HL-60/S4 (cell line): Measurements from ENCODE around the gene LAPTM5.
"Not testable (repeated sequence)": the region's sequence is repeated elsewhere in the genome, so short reads cannot be mapped to it uniquely, and the experiment has no call there.

Experiments
- in situ Hi-C: fragments of 300-500 bp; cut with MboI; formaldehyde crosslinking; loops from 2 replicates; pipeline ENCODE4 v1.14.3; 2022; ENCODE audit warnings: low sequenced_read_pairs

The LAPTM5 gene, protein sequence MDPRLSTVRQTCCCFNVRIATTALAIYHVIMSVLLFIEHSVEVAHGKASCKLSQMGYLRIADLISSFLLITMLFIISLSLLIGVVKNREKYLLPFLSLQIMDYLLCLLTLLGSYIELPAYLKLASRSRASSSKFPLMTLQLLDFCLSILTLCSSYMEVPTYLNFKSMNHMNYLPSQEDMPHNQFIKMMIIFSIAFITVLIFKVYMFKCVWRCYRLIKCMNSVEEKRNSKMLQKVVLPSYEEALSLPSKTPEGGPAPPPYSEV

DNA sequence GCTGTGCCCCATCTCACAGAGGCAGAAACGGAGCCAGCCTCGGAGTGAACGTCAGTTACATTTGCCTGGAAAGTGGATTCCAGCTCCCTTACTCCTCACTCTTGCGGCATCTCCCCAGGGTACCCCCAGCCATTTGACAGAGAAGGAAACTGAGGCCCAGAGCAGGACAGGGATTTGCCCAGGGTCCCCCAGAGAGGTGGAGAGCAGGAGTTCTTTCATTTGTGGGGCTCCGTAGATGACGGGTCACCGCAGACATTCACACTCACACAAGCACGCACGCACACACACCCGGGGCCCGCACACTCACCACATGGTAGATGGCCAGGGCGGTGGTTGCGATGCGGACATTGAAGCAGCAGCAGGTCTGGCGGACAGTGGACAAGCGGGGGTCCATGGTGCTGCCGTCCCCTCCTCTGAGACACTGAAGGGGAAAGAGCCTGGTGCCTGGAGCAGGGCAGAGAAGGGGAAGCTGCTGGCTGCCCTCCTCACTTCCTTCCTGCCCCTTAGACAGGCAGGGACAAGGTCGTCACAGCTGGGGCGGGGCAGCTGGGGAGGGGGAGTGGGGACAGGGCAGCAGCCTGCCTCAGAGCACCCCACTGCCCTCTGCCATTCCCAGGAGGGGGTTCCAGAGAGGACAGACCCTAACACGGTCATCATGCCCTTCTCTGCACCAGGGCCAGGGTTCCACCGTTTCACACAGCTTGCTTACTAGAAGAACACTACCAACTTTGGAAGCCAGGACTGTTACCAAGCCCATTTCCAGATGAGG is at the start of gene LAPTM5:
Gene LAPTM5 (minus strand): TSS at position 423 of the 769 bp plus-strand sequence. CDS start 29 bp downstream, at position 394.
- in situ Hi-C loops, result no loop called here

DNA sequence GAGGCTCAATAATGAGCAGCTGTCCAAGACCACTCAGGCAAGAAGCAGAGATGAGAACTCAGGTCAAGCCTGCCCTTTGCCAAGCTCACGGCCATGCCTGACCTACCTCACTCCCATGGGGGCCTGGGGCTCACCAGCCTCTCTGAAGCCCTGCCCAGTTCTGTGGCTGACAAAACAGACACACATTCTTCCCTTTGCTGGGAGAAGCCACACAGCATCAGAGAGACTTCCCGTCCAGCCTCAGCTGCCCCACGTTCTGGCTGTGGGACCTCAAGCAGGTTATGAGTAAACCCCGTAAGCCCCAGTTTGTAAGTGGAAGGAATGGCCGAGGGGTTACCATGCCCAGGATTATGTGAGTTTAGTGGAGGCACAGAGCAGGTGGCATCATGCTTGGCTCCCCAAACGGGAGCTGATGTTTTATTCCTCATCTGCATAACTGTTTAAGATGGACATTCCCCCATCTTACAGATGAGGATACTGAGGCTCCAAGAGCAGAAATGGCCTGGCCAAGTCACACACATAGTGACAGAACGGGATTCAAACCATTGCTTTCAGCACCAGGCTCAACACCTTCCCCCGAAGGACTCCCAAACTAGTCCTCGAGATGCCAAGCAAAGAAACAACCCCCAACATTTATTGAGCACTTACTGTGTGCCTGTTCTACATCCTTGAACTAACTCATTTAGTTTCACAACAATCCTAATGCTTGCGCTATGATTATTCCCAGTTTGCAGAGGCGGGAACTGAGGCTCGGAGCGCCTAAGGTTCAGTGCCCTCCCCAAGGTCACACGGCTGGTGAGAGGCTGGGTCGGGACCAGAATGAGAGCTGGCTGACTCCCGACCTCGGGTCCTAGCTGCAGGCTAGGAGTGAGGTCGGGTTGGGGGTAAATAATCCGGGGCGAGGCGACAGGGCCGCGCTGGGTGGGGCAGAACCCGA is 49.1 kb upstream of the LAPTM5 start:
- in situ Hi-C loops, result no loop called here

DNA sequence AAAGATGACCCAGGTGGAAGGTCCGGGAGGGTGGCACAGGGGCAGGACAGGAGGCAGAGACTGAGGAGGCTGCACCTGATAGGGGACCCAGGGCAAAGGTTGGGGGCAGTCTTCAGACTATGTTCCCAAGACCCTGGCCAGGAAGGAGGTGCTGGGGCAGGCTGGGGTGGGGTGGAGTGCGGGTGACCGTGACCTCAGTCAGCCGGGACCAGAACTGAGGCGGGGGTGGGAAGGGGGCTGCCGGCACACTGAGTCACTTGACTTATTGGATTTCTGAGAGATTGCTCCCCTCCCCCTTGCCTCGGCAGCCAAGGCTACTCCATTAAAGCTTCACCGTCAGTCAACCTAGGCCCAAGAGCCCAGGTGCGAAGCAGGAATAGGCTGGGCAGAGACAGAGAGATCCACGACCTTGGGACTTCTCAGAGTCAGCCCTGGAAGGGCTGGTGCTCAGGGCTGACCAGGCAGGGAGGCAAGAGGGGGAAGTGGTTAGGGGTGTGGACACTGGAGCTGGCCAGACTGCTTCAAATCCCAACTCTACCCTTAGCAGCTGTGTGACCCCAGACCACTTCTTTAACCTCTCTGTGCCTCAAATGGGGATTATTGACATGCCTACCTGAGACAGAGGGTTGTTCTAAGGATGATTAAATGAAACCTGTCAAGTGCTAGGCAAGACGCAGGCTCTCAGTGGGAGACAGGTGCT is 47.9 kb upstream of the LAPTM5 start:
- in situ Hi-C loops, result no loop called here

DNA sequence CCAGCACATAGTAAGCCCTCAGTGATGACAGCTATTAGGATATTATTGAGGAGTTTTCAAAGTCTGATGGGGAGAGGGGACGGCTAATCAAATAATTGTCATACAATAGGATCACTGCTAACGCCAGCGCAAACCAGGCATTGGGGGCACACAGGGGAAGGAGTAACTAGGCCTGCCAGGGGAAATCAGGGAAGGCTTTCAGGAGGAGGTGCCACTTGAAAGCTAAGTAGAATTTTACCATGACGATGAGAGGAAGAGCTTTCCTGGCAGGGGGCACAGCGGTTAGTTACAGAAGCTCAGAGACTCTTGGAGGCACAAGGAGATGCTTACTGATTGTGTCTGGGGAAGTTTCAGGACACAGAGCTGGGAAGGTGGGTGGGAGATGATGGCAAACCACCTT is 47.2 kb upstream of the LAPTM5 start:
- in situ Hi-C loops, result loop anchor here (5.0 kb wide), 1 partner anchor 107 kb away; no protein-coding TSS in a partner anchor

DNA sequence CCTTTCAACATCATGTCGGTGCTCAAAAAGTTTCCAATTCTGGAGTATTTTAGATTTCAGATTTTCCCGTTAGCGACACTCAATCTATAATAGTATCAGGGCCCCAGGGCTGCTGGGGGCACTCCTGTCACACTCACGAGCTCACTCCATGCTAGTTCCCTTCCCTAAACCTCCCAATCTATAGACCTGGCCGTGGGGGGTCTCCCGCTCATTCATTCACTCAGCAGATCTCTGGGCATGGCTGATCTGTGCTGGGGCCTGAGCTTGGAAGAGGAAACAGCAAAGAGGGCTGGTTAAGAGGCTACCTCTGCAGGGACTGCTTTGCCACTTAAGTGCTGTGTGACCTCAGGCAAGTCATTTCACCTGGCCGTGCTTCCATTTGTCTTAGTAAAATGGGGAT is 46.8 kb upstream of the LAPTM5 start:
- in situ Hi-C loops, result loop anchor here (5.0 kb wide), 1 partner anchor 108 kb away; no protein-coding TSS in a partner anchor

- in situ Hi-C loops, result loop anchor here (5.0 kb wide), 1 partner anchor 109 kb away; no protein-coding TSS in a partner anchor
Observed at GRCh38 chr1:30803562-30803961, 46.0 kb upstream of the LAPTM5 start.

- in situ Hi-C loops, result loop anchor here (5.0 kb wide), 1 partner anchor 111 kb away; no protein-coding TSS in a partner anchor
Observed at GRCh38 chr1:30801771-30802198, 44.2 kb upstream of the LAPTM5 start.

DNA sequence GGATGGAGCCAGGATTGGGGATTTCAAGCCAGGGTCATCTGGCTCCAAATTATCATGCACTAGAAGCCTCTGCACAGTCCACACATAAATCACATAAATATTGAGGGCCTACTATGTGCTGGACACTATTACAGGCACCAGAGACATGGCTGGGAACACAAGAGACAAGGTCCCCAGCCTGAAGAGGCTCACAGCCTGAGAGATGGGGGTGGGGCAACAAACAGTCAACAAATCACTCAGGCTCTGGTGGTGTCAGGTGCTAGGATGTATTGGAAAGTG is 41.6 kb upstream of the LAPTM5 start:
- in situ Hi-C loops, result no loop called here

DNA sequence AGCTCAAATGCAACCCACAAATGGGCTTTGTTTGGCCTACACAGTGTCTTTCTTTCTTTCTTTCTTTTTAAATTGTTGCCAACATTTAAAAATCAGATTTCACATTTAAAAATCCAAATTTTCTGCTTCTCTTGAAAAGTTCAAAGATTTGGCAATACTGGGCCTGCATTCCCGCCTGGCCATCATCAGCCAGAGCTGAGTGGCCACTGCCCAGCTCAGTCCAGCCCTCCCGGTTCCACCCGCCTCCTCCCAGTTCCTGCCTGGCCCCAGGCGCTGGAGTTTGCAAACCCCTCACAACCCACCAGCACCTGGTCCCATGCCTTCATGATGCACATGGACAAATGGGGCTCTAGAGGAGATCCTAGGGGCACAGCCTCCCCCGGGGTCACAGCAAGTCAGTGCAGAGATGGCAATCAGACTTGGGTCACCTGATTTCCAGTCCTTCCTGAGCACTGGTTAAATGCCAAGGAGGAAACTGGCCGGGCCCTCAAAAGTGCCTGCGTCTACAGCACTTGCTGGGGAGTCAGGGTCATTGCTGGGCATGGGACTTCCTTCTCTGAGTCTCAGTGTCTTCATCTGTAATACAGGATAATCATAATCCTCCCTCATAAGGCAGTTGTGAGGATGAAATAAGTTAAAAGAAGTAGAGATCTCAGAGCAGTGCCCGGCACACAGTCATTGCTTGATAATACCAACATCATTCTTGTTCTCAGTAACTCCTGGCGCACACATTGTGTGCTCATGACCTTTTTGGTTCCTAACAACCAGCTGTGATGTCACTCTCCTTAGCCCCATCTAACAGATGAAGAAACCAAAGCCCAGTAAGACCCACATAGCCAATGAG is 41.0 kb upstream of the LAPTM5 start:
- in situ Hi-C loops, result no loop called here

GRCh38 chr1:30795026-30795425 is 37.5 kb upstream of the LAPTM5 start:
- in situ Hi-C loops, result no loop called here

DNA sequence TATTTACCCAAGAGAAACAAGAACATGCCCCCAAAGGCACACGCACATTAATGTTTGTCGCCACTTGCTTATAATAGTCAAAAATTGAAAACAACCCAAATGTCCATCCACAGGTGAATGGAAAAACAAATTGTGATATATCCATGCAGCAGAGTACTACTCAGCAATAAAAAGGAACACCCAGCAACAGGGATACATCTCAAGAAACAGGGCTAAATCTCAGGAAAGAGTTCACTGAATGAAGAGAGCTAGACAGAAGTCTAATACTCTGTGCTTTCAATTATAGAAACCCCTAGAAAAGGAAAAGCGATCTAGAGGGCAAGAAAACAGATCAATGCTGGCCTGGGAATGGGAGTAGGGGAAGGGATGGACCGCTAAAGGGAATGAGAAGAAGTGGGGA is 36.7 kb upstream of the LAPTM5 start:
- in situ Hi-C loops, result no loop called here

DNA sequence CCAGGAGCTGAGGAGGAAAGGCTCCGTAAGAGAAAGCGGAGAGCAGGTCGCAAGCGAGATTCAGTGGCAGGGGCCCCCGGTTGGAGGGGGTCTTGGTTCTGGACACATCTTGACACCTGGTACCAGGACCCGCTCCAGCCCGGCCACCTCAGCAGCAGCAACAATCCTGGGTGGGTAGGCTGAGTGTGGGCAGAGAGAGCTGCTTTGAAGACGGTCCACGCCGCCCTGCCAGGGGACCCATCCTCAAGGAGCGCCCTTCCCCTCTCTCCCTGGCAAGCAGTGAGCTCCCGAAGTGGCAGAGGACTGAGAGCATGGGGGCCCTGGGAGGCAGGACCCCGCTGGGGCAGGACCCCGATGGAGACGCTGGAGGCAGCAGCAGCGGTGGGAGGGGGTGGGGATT is 35.6 kb upstream of the LAPTM5 start:
- in situ Hi-C loops, result no loop called here

GRCh38 chr1:30791868-30792267 is 34.3 kb upstream of the LAPTM5 start:
- in situ Hi-C loops, result no loop called here

GRCh38 chr1:30790850-30791778 is 33.5 kb upstream of the LAPTM5 start:
- in situ Hi-C loops, result no loop called here

- in situ Hi-C loops, result not testable (repeated sequence)
Observed at GRCh38 chr1:30790256-30790525, 32.6 kb upstream of the LAPTM5 start.

- in situ Hi-C loops, result no loop called here
Observed at GRCh38 chr1:30789388-30790255, 32.0 kb upstream of the LAPTM5 start.

- in situ Hi-C loops, result no loop called here
Observed at GRCh38 chr1:30788580-30789387, 31.2 kb upstream of the LAPTM5 start.
